ENCODE measurements around the gene SF3A1.

The SF3A1 gene

GRCh38 chr22:30326255-30326705 is 30.4 kb downstream of the SF3A1 start:
- in situ Hi-C loops (cut with MboI; ENCODE audit: low sequenced_read_pairs): no loop called here

- in situ Hi-C loops (cut with MboI; ENCODE audit: low sequenced_read_pairs): no loop called here
Measured at GRCh38 chr22:30325724-30326254, 30.9 kb downstream of the SF3A1 start.

GRCh38 chr22:30325065-30325720 is 31.5 kb downstream of the SF3A1 start:
- in situ Hi-C loops (cut with MboI; ENCODE audit: low sequenced_read_pairs): no loop called here

GRCh38 chr22:30324014-30324730 is 32.5 kb downstream of the SF3A1 start:
- in situ Hi-C loops (cut with MboI; ENCODE audit: low sequenced_read_pairs): no loop called here

GRCh38 chr22:30323246-30323645 is 33.4 kb downstream of the SF3A1 start:
- in situ Hi-C loops (cut with MboI; ENCODE audit: low sequenced_read_pairs): no loop called here

- in situ Hi-C loops (cut with MboI; ENCODE audit: low sequenced_read_pairs): no loop called here
Measured at GRCh38 chr22:30321461-30321860, 35.2 kb downstream of the SF3A1 start.

- in situ Hi-C loops (cut with MboI; ENCODE audit: low sequenced_read_pairs): no loop called here
Measured at GRCh38 chr22:30320021-30320556, 36.6 kb downstream of the SF3A1 start.

GRCh38 chr22:30318799-30319419 is 37.8 kb downstream of the SF3A1 start:
- in situ Hi-C loops (cut with MboI; ENCODE audit: low sequenced_read_pairs): no loop called here

GRCh38 chr22:30317778-30318177 is 38.9 kb downstream of the SF3A1 start:
- in situ Hi-C loops (cut with MboI; ENCODE audit: low sequenced_read_pairs): no loop called here

- in situ Hi-C loops (cut with MboI; ENCODE audit: low sequenced_read_pairs): no loop called here
Measured at GRCh38 chr22:30315962-30316576, 40.6 kb downstream of the SF3A1 start.

- in situ Hi-C loops (cut with MboI; ENCODE audit: low sequenced_read_pairs): no loop called here
Measured at GRCh38 chr22:30314915-30315314, 41.8 kb downstream of the SF3A1 start.

- in situ Hi-C loops (cut with MboI; ENCODE audit: low sequenced_read_pairs): no loop called here
Measured at GRCh38 chr22:30313527-30314363, 42.9 kb downstream of the SF3A1 start.

GRCh38 chr22:30312053-30312452 is 44.6 kb downstream of the SF3A1 start:
- in situ Hi-C loops (cut with MboI; ENCODE audit: low sequenced_read_pairs): no loop called here

- in situ Hi-C loops (cut with MboI; ENCODE audit: low sequenced_read_pairs): no loop called here
Measured at GRCh38 chr22:30310881-30311771, 45.6 kb downstream of the SF3A1 start.

- in situ Hi-C loops (cut with MboI; ENCODE audit: low sequenced_read_pairs): no loop called here
Measured at GRCh38 chr22:30309951-30310741, 46.5 kb downstream of the SF3A1 start.

GRCh38 chr22:30308518-30309230 is 48.0 kb downstream of the SF3A1 start:
- in situ Hi-C loops (cut with MboI; ENCODE audit: low sequenced_read_pairs): no loop called here

GRCh38 chr22:30308093-30308492 is 48.6 kb downstream of the SF3A1 start:
- in situ Hi-C loops (cut with MboI; ENCODE audit: low sequenced_read_pairs): no loop called here
